Neural cell (in vitro differentiated cells): ENCODE data around the gene ODF4.

Experiments used
- EZH2 ChIP-seq: fragments of 200-600, 300-800 bp; shearing (Covaris generic), sonication (generic); IDR thresholded peaks from 2 replicates; pipeline ENCODE4 v1.6.1; 2014; ENCODE audit warnings: antibody characterized with exemption, low read length, borderline replicate concordance, mild to moderate bottlenecking; ENCODE audit not compliant: insufficient read depth, poor library complexity, severe bottlenecking
- POLR2AphosphoS5 ChIP-seq: IDR thresholded peaks from 2 replicates; pipeline ENCODE4 v1.6.1; 2012
- SMC3 ChIP-seq: fragments of 450-650 bp; conservative IDR thresholded peaks from 2 replicates; pipeline ENCODE4 v1.6.1; 2014; ENCODE audit warnings: antibody characterized with exemption, mild to moderate bottlenecking, moderate library complexity; ENCODE audit not compliant: poor library complexity
- TF ChIP-seq, protein P1 (sequence below): fragments of 450-650 bp; IDR thresholded peaks from 2 replicates; pipeline ENCODE4 v1.5.1; 2014; ENCODE audit warnings: antibody characterized with exemption, mild to moderate bottlenecking, moderate library complexity; ENCODE audit not compliant: poor library complexity, severe bottlenecking
- TF ChIP-seq, protein P2 (sequence below): IDR thresholded peaks from 2 replicates; pipeline ENCODE4 v1.6.1; 2012; ENCODE audit warnings: borderline replicate concordance

DNA sequence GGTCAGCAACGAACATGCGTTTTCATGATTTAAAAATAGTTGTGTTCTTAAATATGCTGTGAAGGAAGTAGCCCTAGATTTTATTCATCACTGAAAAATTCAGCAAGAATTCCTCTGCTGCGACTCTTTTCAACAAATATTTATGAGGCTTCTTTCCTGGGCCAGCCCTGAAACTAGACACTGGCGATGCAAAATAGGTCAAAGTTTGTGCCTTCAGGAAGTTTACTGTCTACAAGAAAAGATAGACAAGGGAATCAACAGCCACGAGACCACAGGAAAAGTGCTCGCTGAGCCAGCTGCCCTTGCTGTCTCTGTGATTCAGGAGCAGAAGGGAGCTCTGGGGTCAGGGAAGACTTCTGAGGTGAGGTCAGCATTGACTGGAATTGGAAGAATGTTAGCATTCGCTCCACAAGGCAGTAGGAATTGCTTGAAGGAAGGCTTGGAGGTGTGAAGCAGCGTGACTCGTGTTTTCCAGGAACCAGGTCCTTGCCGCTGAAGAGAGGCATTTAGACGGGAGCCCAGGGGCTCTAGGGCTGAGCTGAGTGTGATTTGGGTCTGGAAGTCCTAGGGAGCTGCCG is 45.2 kb downstream of the ODF4 start:
- TF ChIP-seq, protein P1, sequence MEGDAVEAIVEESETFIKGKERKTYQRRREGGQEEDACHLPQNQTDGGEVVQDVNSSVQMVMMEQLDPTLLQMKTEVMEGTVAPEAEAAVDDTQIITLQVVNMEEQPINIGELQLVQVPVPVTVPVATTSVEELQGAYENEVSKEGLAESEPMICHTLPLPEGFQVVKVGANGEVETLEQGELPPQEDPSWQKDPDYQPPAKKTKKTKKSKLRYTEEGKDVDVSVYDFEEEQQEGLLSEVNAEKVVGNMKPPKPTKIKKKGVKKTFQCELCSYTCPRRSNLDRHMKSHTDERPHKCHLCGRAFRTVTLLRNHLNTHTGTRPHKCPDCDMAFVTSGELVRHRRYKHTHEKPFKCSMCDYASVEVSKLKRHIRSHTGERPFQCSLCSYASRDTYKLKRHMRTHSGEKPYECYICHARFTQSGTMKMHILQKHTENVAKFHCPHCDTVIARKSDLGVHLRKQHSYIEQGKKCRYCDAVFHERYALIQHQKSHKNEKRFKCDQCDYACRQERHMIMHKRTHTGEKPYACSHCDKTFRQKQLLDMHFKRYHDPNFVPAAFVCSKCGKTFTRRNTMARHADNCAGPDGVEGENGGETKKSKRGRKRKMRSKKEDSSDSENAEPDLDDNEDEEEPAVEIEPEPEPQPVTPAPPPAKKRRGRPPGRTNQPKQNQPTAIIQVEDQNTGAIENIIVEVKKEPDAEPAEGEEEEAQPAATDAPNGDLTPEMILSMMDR, result no peak
- no peak for TF ChIP-seq SMC3
- no peak for TF ChIP-seq EZH2
- TF ChIP-seq, protein P2, sequence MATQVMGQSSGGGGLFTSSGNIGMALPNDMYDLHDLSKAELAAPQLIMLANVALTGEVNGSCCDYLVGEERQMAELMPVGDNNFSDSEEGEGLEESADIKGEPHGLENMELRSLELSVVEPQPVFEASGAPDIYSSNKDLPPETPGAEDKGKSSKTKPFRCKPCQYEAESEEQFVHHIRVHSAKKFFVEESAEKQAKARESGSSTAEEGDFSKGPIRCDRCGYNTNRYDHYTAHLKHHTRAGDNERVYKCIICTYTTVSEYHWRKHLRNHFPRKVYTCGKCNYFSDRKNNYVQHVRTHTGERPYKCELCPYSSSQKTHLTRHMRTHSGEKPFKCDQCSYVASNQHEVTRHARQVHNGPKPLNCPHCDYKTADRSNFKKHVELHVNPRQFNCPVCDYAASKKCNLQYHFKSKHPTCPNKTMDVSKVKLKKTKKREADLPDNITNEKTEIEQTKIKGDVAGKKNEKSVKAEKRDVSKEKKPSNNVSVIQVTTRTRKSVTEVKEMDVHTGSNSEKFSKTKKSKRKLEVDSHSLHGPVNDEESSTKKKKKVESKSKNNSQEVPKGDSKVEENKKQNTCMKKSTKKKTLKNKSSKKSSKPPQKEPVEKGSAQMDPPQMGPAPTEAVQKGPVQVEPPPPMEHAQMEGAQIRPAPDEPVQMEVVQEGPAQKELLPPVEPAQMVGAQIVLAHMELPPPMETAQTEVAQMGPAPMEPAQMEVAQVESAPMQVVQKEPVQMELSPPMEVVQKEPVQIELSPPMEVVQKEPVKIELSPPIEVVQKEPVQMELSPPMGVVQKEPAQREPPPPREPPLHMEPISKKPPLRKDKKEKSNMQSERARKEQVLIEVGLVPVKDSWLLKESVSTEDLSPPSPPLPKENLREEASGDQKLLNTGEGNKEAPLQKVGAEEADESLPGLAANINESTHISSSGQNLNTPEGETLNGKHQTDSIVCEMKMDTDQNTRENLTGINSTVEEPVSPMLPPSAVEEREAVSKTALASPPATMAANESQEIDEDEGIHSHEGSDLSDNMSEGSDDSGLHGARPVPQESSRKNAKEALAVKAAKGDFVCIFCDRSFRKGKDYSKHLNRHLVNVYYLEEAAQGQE, result no peak
- TF ChIP-seq POLR2AphosphoS5, result no peak
